HG03139 (cell line): ENCODE data around the gene RGS7.
"Not testable (repeated sequence)": the region's sequence is repeated elsewhere in the genome, so short reads cannot be mapped to it uniquely, and the experiment has no call there.

Experiments used
- ATAC-seq: cut with Tn5 transposase; IDR thresholded peaks from one replicate; pipeline ENCODE4 v1.9.1; 2021; ENCODE audit not compliant: unreplicated experiment

The RGS7 gene

GRCh38 chr1:240998441-240999015 lies 358.5 kb downstream of the RGS7 start:
- no peak for ATAC-seq

- ATAC-seq = no peak
Measured at GRCh38 chr1:240998024-240998423, 359.0 kb downstream of the RGS7 start.

DNA sequence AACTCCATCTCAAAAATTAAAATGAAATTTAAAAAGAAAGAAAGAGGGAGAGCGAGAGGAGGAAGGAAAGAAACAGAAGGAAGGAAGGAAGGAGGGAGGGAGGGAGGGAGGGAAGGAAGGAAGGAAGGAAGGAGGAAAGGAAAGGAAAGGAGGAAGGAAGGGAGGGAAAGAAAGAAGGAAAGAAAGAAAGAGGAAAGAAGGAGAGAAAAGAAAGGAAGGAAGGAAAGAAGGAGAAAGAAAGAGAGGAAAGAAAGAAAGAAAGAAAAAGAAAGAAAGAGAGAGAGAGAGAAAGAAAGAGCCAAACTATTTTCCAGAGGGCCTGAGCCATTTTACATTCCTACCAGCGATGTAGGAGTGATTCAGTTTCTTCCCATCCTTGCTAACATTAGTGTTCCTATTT lies 364.0 kb downstream of the RGS7 start:
- no peak for ATAC-seq

DNA sequence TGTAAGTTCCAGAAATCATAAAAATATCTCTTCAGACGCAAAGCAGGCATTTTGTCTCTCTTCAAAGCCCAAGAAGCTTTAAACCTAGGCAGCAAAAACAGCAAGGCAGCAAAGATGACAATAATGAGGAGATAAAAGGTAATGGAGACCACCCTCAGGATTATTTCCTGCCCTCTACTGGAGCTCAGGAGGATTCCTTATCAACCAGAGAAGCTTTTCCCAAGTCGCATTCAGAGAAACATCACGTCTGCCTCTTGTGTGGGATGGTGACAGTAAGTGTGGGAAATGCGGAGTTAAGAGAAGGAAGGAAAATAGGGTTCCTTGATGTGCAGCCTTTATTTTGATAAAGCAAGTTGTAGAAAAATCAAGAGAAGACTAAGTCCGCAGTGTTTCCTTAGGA lies 365.8 kb downstream of the RGS7 start:
- no peak for ATAC-seq

DNA sequence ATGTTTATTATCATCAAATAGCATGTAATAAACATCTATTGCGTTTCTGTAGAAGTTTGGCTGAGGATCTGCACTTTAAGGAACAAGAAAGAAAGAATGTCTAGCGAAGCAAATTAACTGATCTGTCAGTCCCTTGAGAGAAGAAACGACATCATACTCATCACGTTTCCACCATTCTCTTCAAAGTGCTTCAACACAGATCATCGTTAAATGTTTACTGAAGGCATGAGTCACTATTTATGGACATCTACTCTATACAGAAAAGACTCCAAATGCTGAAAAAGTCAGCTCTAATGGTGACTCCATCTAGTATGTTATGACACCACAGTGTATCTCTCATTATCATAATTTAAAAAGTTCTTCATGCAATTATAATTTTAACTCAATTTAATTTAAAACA lies 369.1 kb downstream of the RGS7 start:
- no peak for ATAC-seq

GRCh38 chr1:240985081-240985480 lies 371.9 kb downstream of the RGS7 start:
- no peak for ATAC-seq

GRCh38 chr1:240980342-240980741 lies 376.7 kb downstream of the RGS7 start:
- ATAC-seq = no peak

GRCh38 chr1:240976685-240977084 lies 380.3 kb downstream of the RGS7 start:
- ATAC-seq = no peak

GRCh38 chr1:240973875-240974274 lies 383.1 kb downstream of the RGS7 start:
- ATAC-seq = no peak

DNA sequence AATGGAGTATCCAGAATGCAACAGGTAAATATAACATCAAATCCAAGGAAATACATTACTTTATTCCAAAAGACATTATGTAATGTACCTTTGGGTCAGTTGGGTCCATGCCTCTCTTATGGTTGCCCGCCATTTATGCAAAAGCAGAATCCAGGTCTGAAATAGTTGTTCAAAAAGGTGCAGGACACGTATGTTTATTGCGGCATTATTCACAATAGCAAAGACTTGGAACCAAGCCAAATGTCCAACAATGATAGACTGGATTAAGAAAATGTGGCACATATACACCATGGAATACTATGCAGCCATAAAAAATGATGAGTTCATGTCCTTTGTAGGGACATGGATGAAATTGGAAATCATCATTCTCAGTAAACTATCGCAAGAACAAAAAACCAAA lies 384.9 kb downstream of the RGS7 start:
- not testable (repeated sequence) for ATAC-seq

DNA sequence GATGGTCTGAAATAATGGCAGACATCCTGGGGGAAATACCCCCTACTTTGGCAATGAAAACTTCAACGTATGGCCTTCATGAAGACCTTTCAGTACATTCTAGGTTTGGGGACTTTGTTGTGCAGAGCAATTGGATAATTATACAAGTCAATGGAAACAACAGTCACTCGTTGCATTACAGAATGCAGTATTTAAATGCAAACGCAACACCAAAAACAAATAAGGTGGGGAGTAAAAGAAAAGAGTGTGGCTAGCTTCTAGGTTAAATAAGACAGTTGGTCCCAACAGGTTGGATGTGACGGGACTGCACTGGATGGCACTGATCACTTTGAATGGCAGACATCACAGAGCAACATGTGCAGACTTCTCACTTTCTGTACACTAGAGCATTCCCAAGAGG lies 386.8 kb downstream of the RGS7 start:
- ATAC-seq = no peak

DNA sequence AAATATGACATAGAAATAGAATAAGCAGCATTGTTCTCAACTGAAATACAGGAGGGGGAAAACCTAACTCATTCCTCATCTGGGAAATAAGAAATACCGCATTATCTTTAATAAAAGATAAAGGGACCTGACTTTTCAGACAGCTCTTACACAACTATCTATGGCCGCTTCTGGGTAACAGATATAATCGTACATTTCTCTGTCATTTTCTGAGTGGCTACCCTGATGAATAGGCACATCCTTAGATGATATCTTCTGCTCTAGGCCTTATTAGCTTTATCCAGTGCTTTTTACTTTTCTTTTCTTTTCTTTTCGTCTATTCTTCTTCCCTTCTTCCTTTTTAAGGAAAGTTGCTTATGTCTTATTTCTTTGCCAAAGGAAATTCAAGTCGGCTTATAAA lies 388.1 kb downstream of the RGS7 start:
- ATAC-seq = no peak

DNA sequence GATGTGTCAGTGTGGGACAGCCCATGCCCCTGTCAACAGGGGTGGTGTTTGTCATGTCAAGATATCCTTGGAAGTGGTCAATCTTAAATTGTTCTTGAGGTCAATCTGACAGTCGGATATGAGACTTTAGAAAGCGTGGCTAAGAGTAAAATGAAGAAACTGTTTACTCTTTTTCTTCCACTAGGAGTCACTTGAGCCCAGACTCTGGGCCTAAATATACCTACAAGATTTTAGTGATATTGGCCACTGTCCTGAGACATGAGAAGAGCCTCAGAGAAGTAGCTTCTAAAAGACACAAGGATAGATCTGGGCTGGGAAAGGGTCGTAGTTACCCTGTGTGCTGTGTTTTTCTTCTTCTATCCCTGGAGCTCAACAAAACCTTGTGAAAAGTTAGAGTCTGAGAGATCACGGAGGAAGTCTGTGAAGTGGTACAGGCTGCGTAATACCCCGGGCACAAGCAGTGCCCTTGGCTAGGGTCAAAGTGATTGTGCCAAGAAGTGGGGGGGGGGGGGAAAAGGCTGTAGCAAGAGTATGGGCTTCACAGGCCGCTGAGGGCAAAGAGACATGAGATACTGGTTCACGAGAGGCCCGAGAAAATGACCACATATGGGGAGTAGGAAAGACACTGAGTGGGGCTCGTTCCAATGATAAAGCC lies 389.8 kb downstream of the RGS7 start:
- no peak for ATAC-seq

GRCh38 chr1:240965581-240966091 lies 391.4 kb downstream of the RGS7 start:
- ATAC-seq = no peak

GRCh38 chr1:240962086-240962485 lies 394.9 kb downstream of the RGS7 start:
- ATAC-seq = no peak

- no peak for ATAC-seq
Measured at GRCh38 chr1:240956424-240956823, 400.6 kb downstream of the RGS7 start.

GRCh38 chr1:240956020-240956419 lies 401.0 kb downstream of the RGS7 start:
- no peak for ATAC-seq

DNA sequence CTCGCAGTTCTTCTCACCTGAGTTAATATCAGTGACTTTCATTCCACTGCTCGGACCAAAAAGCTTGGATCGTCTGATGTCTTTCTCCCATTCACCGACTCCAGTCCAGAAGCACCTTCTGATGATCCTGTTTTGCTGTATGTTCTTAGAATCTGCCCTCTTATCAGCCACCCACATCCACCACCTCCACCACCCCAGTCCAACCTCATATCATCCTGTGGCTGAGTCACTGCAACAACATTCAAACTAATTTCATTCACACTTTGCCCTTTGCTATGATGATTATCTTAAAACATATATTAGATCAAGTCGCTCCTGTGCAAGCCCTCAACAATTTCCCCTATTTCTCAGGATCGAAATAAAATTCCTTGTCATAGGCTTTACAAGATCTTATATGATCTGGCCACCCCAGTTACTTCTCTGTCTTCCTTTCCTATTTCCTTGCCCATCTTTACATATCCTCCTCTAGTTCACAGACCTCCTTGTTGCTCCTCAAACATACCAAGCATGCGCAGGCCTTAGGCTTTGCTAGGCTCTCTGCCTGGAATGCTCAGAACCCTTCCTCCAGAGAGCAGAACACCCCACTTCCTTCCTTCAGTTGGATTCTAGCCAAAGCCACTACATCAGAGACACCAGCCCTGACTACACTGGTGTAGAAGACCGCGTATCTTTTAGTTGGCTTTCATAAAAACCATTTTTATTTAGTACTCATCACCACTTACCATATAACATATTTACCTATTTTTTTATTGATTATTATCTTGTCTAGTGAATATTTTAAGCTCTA lies 409.4 kb downstream of the RGS7 start:
- no peak for ATAC-seq

GRCh38 chr1:240946926-240947325 lies 410.1 kb downstream of the RGS7 start:
- peak; percentile 79 for ATAC-seq

- no peak for ATAC-seq
Measured at GRCh38 chr1:240942901-240943300, 414.1 kb downstream of the RGS7 start.

- no peak for ATAC-seq
Measured at GRCh38 chr1:240941701-240942370, 415.2 kb downstream of the RGS7 start.
